IMR-90 (cell line): ENCODE measurements around the gene SNTG2. TPM values are rescaled to one million over a fixed set of nuclear protein-coding genes. Genes with fewer than 3 reads are reported as not detected.

Source experiments
- ATAC-seq: fragments of 200-7000 bp; cut with Tn5 transposase; 2 replicates; pipeline ENCODE4 v1.9.1; 2020; ENCODE audit warnings: low read depth, mild to moderate bottlenecking, moderate library complexity
- BruUV-seq: library from RNA; stranded (reverse); fragments of 400-500 nt; replicated peaks from 2 replicates; lab custom pipeline; 2021; lab: Mats Ljungman, UMichigan
- CTCF ChIA-PET: fragments of 300-600 bp; formaldehyde crosslinking; extraction: SDS; loops from one replicate; lab custom pipeline; 2021; ENCODE audit warnings: antibody characterized with exemption; lab: Yijun Ruan, JAX
- POLR2A ChIA-PET: fragments of 300-600 bp; sonication (Branson Sonifier 250); formaldehyde crosslinking; loops from one replicate; lab custom pipeline; 2022; ENCODE audit warnings: antibody characterized with exemption; ENCODE audit not compliant: unreplicated experiment; lab: Charles Lee
- DNase-seq: peaks from one replicate; pipeline ENCODE4 v3.0.0; 2013
- H2AFZ ChIP-seq: replicated peaks from 2 replicates; pipeline ENCODE3; 2013; ENCODE audit warnings: low read length, mild to moderate bottlenecking; ENCODE audit not compliant: poor library complexity
- H2AK5ac ChIP-seq: 2 replicates; pipeline ENCODE4 v1.6.1; 2013; ENCODE audit warnings: low read depth, low read length, inconsistent platforms
- H2AK9ac ChIP-seq: replicated peaks from 2 replicates; pipeline ENCODE3; 2013; ENCODE audit warnings: mild to moderate bottlenecking, low read depth, low read length, moderate library complexity; ENCODE audit not compliant: poor library complexity
- H2BK120ac ChIP-seq: 2 replicates; pipeline ENCODE4 v1.6.1; 2013; ENCODE audit warnings: low read depth, low read length, inconsistent platforms
- H2BK15ac ChIP-seq: 3 replicates; pipeline ENCODE4 v1.6.1; 2013; ENCODE audit warnings: low read depth, low read length, inconsistent platforms
- H2BK20ac ChIP-seq: 2 replicates; pipeline ENCODE4 v1.6.1; 2013; ENCODE audit warnings: low read depth, mild to moderate bottlenecking, inconsistent platforms, low read length, moderate library complexity
- H2BK5ac ChIP-seq: 2 replicates; pipeline ENCODE4 v1.6.1; 2013; ENCODE audit warnings: mild to moderate bottlenecking, low read depth, low read length, inconsistent platforms; ENCODE audit not compliant: poor library complexity, severe bottlenecking
- H3K14ac ChIP-seq: replicated peaks from 2 replicates; pipeline ENCODE4 v1.6.1; 2013; ENCODE audit warnings: low read depth, low read length, inconsistent platforms
- H3K18ac ChIP-seq: 2 replicates; pipeline ENCODE4 v1.6.1; 2013; ENCODE audit warnings: low read depth, low read length, control low read depth
- H3K23ac ChIP-seq: 2 replicates; pipeline ENCODE4 v1.6.1; 2013; ENCODE audit warnings: low read depth, low read length, inconsistent platforms
- H3K27ac ChIP-seq: 2 replicates; pipeline ENCODE4 v1.5.1; 2013; ENCODE audit warnings: mild to moderate bottlenecking, control low read depth, low read length; ENCODE audit not compliant: insufficient read depth
- H3K27me3 ChIP-seq: 2 replicates; pipeline ENCODE4 v1.6.1; 2013; ENCODE audit warnings: low read length; ENCODE audit not compliant: control insufficient read depth, insufficient read depth
- H3K36me3 ChIP-seq: 2 replicates; pipeline ENCODE4 v1.6.1; 2013; ENCODE audit warnings: low read length, mixed read lengths; ENCODE audit not compliant: control insufficient read depth, insufficient read depth
- H3K4ac ChIP-seq: 2 replicates; pipeline ENCODE4 v1.6.1; 2013; ENCODE audit warnings: low read depth, low read length, inconsistent platforms
- H3K4me1 ChIP-seq: 2 replicates; pipeline ENCODE4 v1.6.1; 2013; ENCODE audit warnings: low read length, mixed read lengths; ENCODE audit not compliant: control insufficient read depth, insufficient read depth
- H3K4me2 ChIP-seq: 2 replicates; pipeline ENCODE4 v1.6.1; 2013; ENCODE audit warnings: low read depth, mild to moderate bottlenecking, control low read depth, low read length, moderate library complexity
- H3K4me3 ChIP-seq: 2 replicates; pipeline ENCODE4 v1.5.1; 2013; ENCODE audit warnings: low read depth, mild to moderate bottlenecking, control low read depth, low read length, moderate library complexity; ENCODE audit not compliant: insufficient read depth
- H3K56ac ChIP-seq: 2 replicates; pipeline ENCODE4 v1.6.1; 2013; ENCODE audit warnings: low read length, inconsistent platforms; ENCODE audit not compliant: insufficient read depth; ENCODE audit errors: extremely low read depth
- H3K79me1 ChIP-seq, 2 experiments: 2 replicates each; pipeline ENCODE4 v1.6.1; 2013; ENCODE audit warnings: low read length in 2 of 2, inconsistent platforms in 1 of 2, low read depth in 1 of 2
- H3K9ac ChIP-seq: 2 replicates; pipeline ENCODE4 v1.6.1; 2013; ENCODE audit warnings: low read depth, low read length, control low read depth
- H3K9me1 ChIP-seq: 2 replicates; pipeline ENCODE4 v1.6.1; 2013; ENCODE audit warnings: low read length, inconsistent platforms; ENCODE audit not compliant: insufficient read depth
- H3K9me3 ChIP-seq: 2 replicates; pipeline ENCODE4 v1.6.1; 2013; ENCODE audit warnings: low read length; ENCODE audit not compliant: control insufficient read depth, insufficient read depth
- H4K20me1 ChIP-seq: 2 replicates; pipeline ENCODE4 v1.6.1; 2013; ENCODE audit warnings: low read length, inconsistent platforms; ENCODE audit not compliant: insufficient read depth
- H4K5ac ChIP-seq: 2 replicates; pipeline ENCODE4 v1.6.1; 2013; ENCODE audit warnings: mild to moderate bottlenecking, low read depth, low read length, control low read depth
- H4K8ac ChIP-seq, 2 experiments: 2 replicates each; pipeline ENCODE4 v1.6.1; 2013; ENCODE audit warnings: low read depth in 2 of 2, low read length in 2 of 2, control low read depth in 1 of 2, inconsistent platforms in 1 of 2
- H4K91ac ChIP-seq: 2 replicates; pipeline ENCODE4 v1.6.1; 2013; ENCODE audit warnings: low read depth, low read length, inconsistent platforms; ENCODE audit not compliant: insufficient read depth
- BHLHE40 ChIP-seq: fragments of 150-350 bp; IDR thresholded peaks from 2 replicates; pipeline ENCODE4 v1.6.1; 2016; ENCODE audit warnings: mild to moderate bottlenecking, low read depth, low read length
- CEBPB ChIP-seq: IDR thresholded peaks from 2 replicates; pipeline ENCODE4 v1.6.1; 2012; ENCODE audit warnings: low read depth, low read length, improper control_type of control experiment
- CHD1 ChIP-seq: IDR thresholded peaks from 2 replicates; pipeline ENCODE4 v1.6.1; 2012; ENCODE audit warnings: low read depth, low read length, improper control_type of control experiment
- FOS ChIP-seq: fragments of 150-350 bp; IDR thresholded peaks from 2 replicates; pipeline ENCODE4 v1.6.1; 2016; ENCODE audit warnings: low read depth, low read length
- MAZ ChIP-seq: IDR thresholded peaks from 2 replicates; pipeline ENCODE4 v1.6.1; 2012; ENCODE audit warnings: low read depth, mild to moderate bottlenecking, low read length, improper control_type of control experiment, moderate library complexity, borderline replicate concordance
- MXI1 ChIP-seq: IDR thresholded peaks from 2 replicates; pipeline ENCODE4 v1.6.1; 2012; ENCODE audit warnings: low read depth, mild to moderate bottlenecking, low read length, moderate library complexity, borderline replicate concordance
- NFE2L2 ChIP-seq: fragments of 150-350 bp; IDR thresholded peaks from 2 replicates; pipeline ENCODE4 v1.6.1; 2016; ENCODE audit warnings: low read depth, mild to moderate bottlenecking, low read length
- POLR2A ChIP-seq: IDR thresholded peaks from 2 replicates; pipeline ENCODE4 v1.6.1; 2012; ENCODE audit warnings: mild to moderate bottlenecking, low read depth, low read length
- RAD21 ChIP-seq: IDR thresholded peaks from 2 replicates; pipeline ENCODE4 v1.6.1; 2012; ENCODE audit warnings: low read length, improper control_type of control experiment
- RCOR1 ChIP-seq: IDR thresholded peaks from 2 replicates; pipeline ENCODE4 v1.6.1; 2012; ENCODE audit warnings: mild to moderate bottlenecking, low read length, improper control_type of control experiment; ENCODE audit not compliant: insufficient replicate concordance
- RFX5 ChIP-seq: IDR thresholded peaks from 2 replicates; pipeline ENCODE4 v1.8.0; 2012; ENCODE audit warnings: low read depth, mild to moderate bottlenecking, low read length, moderate library complexity
- SMC3 ChIP-seq: fragments of 150-350 bp; IDR thresholded peaks from 2 replicates; pipeline ENCODE4 v1.6.1; 2016; ENCODE audit warnings: low read depth, mild to moderate bottlenecking, antibody characterized with exemption, low read length, moderate library complexity
- WGBS, 2 experiments: methylation state at CpG; one replicate each; pipeline versions ENCODE4 v1.1.5 to v1.1.7; 2013; ENCODE audit warnings: missing lambda C conversion rate in 2 of 2; ENCODE audit not compliant: insufficient read length in 1 of 2; ENCODE audit errors: extremely low coverage in 2 of 2; 5-methylcytosine and 5-hydroxymethylcytosine counted together
- dilution Hi-C: fragments of 300-500 bp; cut with HindIII; formaldehyde crosslinking; loops from one replicate; pipeline ENCODE4 v1.14.3; 2018; ENCODE audit warnings: low sequenced_read_pairs; ENCODE audit not compliant: unreplicated experiment
- in situ Hi-C: fragments of 300-500 bp; cut with MboI; formaldehyde crosslinking; loops from 3 replicates; pipeline ENCODE4 v1.14.3; 2019; ENCODE audit warnings: low sequenced_read_pairs, inconsistent platforms, mixed read lengths
- intact Hi-C: fragments of 100-400 bp; cut with micrococcal nuclease; formaldehyde crosslinking; loops from 2 replicates; pipeline ENCODE4 v1.10.0; 2022
- polyA plus RNA-seq, 3 experiments: library from polyadenylated mRNA; depleted of rRNA; stranded (reverse); fragments of >200 nt; gene quantifications; 2 replicates each; pipeline ENCODE4 v1.2.3, GENCODE V29; 2012; ENCODE audit warnings: low replicate concordance in 1 of 3
- total RNA-seq: library from RNA; depleted of rRNA; stranded (reverse); fragments of >200 nt; gene quantifications from 2 replicates; pipeline ENCODE4 v1.2.3, GENCODE V29; 2012
- TF ChIP-seq, protein P1 (sequence below): fragments of 150-350 bp; IDR thresholded peaks from 2 replicates; pipeline ENCODE4 v1.6.1; 2017; ENCODE audit warnings: mild to moderate bottlenecking, antibody characterized with exemption, low read length, low read depth
- TF ChIP-seq, protein P2 (sequence below): conservative IDR thresholded peaks from 2 replicates; pipeline ENCODE4 v1.5.1; 2012; ENCODE audit warnings: mild to moderate bottlenecking, low read depth, low read length, improper control_type of control experiment
- TF ChIP-seq, protein P3 (sequence below): fragments of 150-350 bp; IDR thresholded peaks from 2 replicates; pipeline ENCODE4 v1.6.1; 2016; ENCODE audit warnings: low read depth, mild to moderate bottlenecking, low read length, moderate library complexity, borderline replicate concordance

SNTG2 gene
- total and polyA plus RNA-seq, 2 of the 4 experiments (the other 2 are of a cell fraction) = under 0.01 to 0.17 TPM

DNA sequence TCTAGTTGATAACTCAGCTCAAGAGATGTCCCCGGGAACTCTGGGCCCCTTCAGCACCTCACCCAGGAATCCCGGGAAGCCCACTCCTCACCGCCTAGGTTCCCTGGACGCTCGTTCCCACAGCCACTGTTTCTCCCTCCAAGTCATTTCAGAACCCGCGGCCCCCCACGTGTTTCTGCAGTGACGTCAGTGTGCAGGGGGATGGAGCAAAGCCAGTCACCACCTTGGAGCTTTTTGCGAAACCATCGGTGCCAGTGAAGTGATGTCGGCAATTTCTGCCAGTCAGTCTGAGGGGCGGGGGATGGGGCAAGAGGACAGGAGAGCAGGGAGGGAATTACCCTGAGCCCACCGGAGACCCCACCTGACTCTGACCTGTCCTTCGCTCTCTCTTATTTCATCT is 119.2 kb downstream of the SNTG2 start:
- no peak overlapping the region for H3K4me3 ChIP-seq
- TF ChIP-seq SMC3 = no peak
- TF ChIP-seq RAD21 = no peak
- TF ChIP-seq POLR2A = no peak
- no peak for TF ChIP-seq MAZ
- TF ChIP-seq, protein P1, sequence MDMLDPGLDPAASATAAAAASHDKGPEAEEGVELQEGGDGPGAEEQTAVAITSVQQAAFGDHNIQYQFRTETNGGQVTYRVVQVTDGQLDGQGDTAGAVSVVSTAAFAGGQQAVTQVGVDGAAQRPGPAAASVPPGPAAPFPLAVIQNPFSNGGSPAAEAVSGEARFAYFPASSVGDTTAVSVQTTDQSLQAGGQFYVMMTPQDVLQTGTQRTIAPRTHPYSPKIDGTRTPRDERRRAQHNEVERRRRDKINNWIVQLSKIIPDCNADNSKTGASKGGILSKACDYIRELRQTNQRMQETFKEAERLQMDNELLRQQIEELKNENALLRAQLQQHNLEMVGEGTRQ = no peak
- TF ChIP-seq FOS = no peak
- TF ChIP-seq RCOR1 = no peak
- TF ChIP-seq RFX5 = no peak
- TF ChIP-seq, protein P2, sequence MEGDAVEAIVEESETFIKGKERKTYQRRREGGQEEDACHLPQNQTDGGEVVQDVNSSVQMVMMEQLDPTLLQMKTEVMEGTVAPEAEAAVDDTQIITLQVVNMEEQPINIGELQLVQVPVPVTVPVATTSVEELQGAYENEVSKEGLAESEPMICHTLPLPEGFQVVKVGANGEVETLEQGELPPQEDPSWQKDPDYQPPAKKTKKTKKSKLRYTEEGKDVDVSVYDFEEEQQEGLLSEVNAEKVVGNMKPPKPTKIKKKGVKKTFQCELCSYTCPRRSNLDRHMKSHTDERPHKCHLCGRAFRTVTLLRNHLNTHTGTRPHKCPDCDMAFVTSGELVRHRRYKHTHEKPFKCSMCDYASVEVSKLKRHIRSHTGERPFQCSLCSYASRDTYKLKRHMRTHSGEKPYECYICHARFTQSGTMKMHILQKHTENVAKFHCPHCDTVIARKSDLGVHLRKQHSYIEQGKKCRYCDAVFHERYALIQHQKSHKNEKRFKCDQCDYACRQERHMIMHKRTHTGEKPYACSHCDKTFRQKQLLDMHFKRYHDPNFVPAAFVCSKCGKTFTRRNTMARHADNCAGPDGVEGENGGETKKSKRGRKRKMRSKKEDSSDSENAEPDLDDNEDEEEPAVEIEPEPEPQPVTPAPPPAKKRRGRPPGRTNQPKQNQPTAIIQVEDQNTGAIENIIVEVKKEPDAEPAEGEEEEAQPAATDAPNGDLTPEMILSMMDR = no peak
- TF ChIP-seq CHD1 = no peak
- TF ChIP-seq MXI1 = no peak
- no peak for TF ChIP-seq CEBPB
- no peak for TF ChIP-seq NFE2L2
- TF ChIP-seq, protein P3, sequence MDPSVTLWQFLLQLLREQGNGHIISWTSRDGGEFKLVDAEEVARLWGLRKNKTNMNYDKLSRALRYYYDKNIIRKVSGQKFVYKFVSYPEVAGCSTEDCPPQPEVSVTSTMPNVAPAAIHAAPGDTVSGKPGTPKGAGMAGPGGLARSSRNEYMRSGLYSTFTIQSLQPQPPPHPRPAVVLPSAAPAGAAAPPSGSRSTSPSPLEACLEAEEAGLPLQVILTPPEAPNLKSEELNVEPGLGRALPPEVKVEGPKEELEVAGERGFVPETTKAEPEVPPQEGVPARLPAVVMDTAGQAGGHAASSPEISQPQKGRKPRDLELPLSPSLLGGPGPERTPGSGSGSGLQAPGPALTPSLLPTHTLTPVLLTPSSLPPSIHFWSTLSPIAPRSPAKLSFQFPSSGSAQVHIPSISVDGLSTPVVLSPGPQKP = no peak
- TF ChIP-seq BHLHE40 = no peak
- H3K36me3 ChIP-seq = no peaks in the 10 kb centered on the region
- no peak overlapping the region for H2BK5ac ChIP-seq
- no peak overlapping the region for H2AK5ac ChIP-seq
- no peak overlapping the region for H3K4me2 ChIP-seq
- peaks cover 2% of the 10 kb centered on the region; the same call in 1 of the 2 replicates for H3K4me1 ChIP-seq
- no peaks in the 10 kb centered on the region for H4K20me1 ChIP-seq
- WGBS, 2 experiments = no CpG with 5 or more reads among the region's 15 CpGs
- H4K8ac ChIP-seq = no peak overlapping the region
- POLR2A ChIA-PET = no interaction called here
- dilution Hi-C loops = no loop called here
- H3K27ac ChIP-seq = no peak overlapping the region
- DNase-seq (no peak), ATAC-seq (no peak)
- no TSS peak for BruUV-seq
- H3K79me1 ChIP-seq = no peaks in the 10 kb centered on the region
- H3K9me3 ChIP-seq = no peaks in the 10 kb centered on the region
- H3K18ac ChIP-seq = no peak overlapping the region
- no peak overlapping the region for H2BK120ac ChIP-seq
- no peak overlapping the region for H3K4ac ChIP-seq
- H3K27me3 ChIP-seq = peaks cover 2% of the 10 kb centered on the region
- H2BK20ac ChIP-seq = no peak overlapping the region
- CTCF ChIA-PET = no interaction called here
- no peak overlapping the region for H4K5ac ChIP-seq
- H3K23ac ChIP-seq = no peak overlapping the region
- in situ Hi-C loops = no loop called here
- H4K91ac ChIP-seq = no peak overlapping the region
- no peak overlapping the region for H3K9ac ChIP-seq
- H2AK9ac ChIP-seq = no peak overlapping the region
- no peaks in the 10 kb centered on the region for H3K9me1 ChIP-seq
- intact Hi-C loops = no loop called here
- H2BK15ac ChIP-seq = no peak overlapping the region
- no peak overlapping the region for H3K14ac ChIP-seq
- no peak overlapping the region for H3K56ac ChIP-seq
- H2AFZ ChIP-seq = no peak overlapping the region
